GM19455 (cell line): Measurements from ENCODE around the gene PDE3B.

Source experiments
- ATAC-seq: cut with Tn5 transposase; IDR thresholded peaks from one replicate; pipeline ENCODE4 v1.9.1; 2021; ENCODE audit not compliant: unreplicated experiment

Gene PDE3B

GRCh38 chr11:14908214-14908880, 264.7 kb downstream of the PDE3B start:
- no peak for ATAC-seq

GRCh38 chr11:14914536-14914935, 270.9 kb downstream of the PDE3B start:
- ATAC-seq = no peak

- no peak for ATAC-seq
Measured at GRCh38 chr11:14916403-14916802, 272.8 kb downstream of the PDE3B start.
